Heart right ventricle (tissue), 16 donors: ENCODE measurements around the gene ZNF827. TPM values are rescaled to one million over a fixed set of nuclear protein-coding genes. Genes with fewer than 3 reads are reported as not detected.

ENCODE experiments used
- ATAC-seq, 8 donors: fragments of 200-7000 bp; cut with Tn5 transposase; one replicate each; pipeline ENCODE4 v1.9.1; 2020; ENCODE audit warnings: mild to moderate bottlenecking in 8 of 8, moderate library complexity in 8 of 8, moderate number of reproducible peaks in 1 of 8
- DNase-seq, 2 donors: peaks; one replicate each; pipeline ENCODE4 v3.0.0-alpha.2; 2020
- H3K27ac ChIP-seq, 10 donors: fragments of 200-600 bp; sonication (generic) in 2 of 10; one replicate each; pipeline versions ENCODE4 v1.5.0 to v1.8.0; 2020 to 2022; ENCODE audit warnings: mild to moderate bottlenecking in 3 of 10
- H3K27me3 ChIP-seq, 7 donors: fragments of 200-600 bp; one replicate each; pipeline ENCODE4 v1.8.0; 2021 to 2022; ENCODE audit warnings: mild to moderate bottlenecking in 2 of 7
- H3K36me3 ChIP-seq, 9 donors: fragments of 200-600 bp; sonication (generic) in 1 of 9; one replicate each; pipeline versions ENCODE4 v1.5.0 to v1.8.0; 2020 to 2022; ENCODE audit warnings: mild to moderate bottlenecking in 2 of 9
- H3K4me1 ChIP-seq, 9 donors: fragments of 200-600 bp; sonication (generic) in 1 of 9; one replicate each; pipeline versions ENCODE4 v1.5.0 to v1.8.0; 2020 to 2022; ENCODE audit warnings: mild to moderate bottlenecking in 4 of 9
- H3K4me3 ChIP-seq, 10 donors: fragments of 200-600 bp; sonication (generic) in 2 of 10; one replicate each; pipeline versions ENCODE4 v1.5.0 to v1.8.0; 2020 to 2022; ENCODE audit warnings: mild to moderate bottlenecking in 7 of 10, moderate library complexity in 2 of 10
- H3K9me3 ChIP-seq, 11 donors: fragments of 200-600 bp in 10 of 11; sonication (generic) in 2 of 11; one replicate each; pipeline versions ENCODE4 v1.5.0 to v1.8.0; 2013 to 2022; ENCODE audit warnings: mild to moderate bottlenecking in 2 of 11, control low read depth in 1 of 11, moderate library complexity in 1 of 11
- WGBS, 2 donors: extraction: QIAGEN DNeasy Blood & Tissue Kit; methylation state at CpG; one replicate each; pipeline ENCODE4 v1.1.7; 2013; ENCODE audit warnings: inconsistent platforms in 1 of 2; 5-methylcytosine and 5-hydroxymethylcytosine counted together
- intact Hi-C, 10 donors: fragments of 100-400 bp; cut with DNase I; formaldehyde crosslinking; loops; one replicate each; pipeline versions ENCODE4 v1.11.1 to v1.14.2; 2022
- polyA plus RNA-seq, 2 donors: library from polyadenylated mRNA; stranded (reverse); fragments of 200-250 nt; gene quantifications; one replicate each; pipeline ENCODE4 v1.2.3, GENCODE V29; 2013
- total RNA-seq, 10 donors: library from RNA; stranded (reverse); fragmentation: NEBNext Ultra II Directional in 3 of 10; extraction: Animal tissue kit (Norgen Biotek cat#: 25700) in 3 of 10; gene quantifications; one replicate each; pipeline versions ENCODE4 v1.2.1 to v1.2.4, GENCODE V29; 2021 to 2023
- TF ChIP-seq, protein P1 (sequence below), 9 donors: fragments of 200-600 bp; sonication (generic) in 2 of 9; IDR thresholded peaks; one replicate each; pipeline versions ENCODE4 v1.5.0 to v1.8.0; 2021 to 2022; ENCODE audit warnings: antibody characterized with exemption in 9 of 9, mild to moderate bottlenecking in 5 of 9, moderate library complexity in 1 of 9
- donor health status: Arrhythmogenic right ventricular cardiomyopathy.
- donor health status: ischemic (EF 13 %, LVEDD 7.1; RV severe dilation, severe dysfunction).
- donor health status: healthy with polysubstance abuse.
- donor health status: DM: no; HTN: yes; CAD: no.
- donor health status: DM: no; HTN: no; CAD: no.
- donor health status: ischemic (EF 25% LVEDD 6.9; RV normal size, moderate dysfunction).
- donor health status: ischemic (EF 25% LVEDD 5.7; RV mildly dilated, moderate dysfunction).
- donor health status: healthy.
- donor health status: DM: yes; HTN: yes; CAD: no.
- donor health status: Ischemic cardiomyopathy.
- donor health status: ischemic (EF 35%, LVEDD 5.7; RV mildly dilated, moderate dysfunction).
- donor health status: nonischemic (EF 11% LVEDD 7.7; RV severe dilation, severe dysfunction).
- donor health status: DM: yes; HTN: yes; CAD: no.
- donor health status: PGD.
- donor health status: ischemic (EF 29% LVEDD 5.4; RV normal size, mild dysfunction).
- donor health status: nonischemic (EF 23%, LVEDD 6.1; RV moderate dilation, normal function).

The ZNF827 gene
- total and polyA plus RNA-seq, 12 donors: 3.8 to 33.9 (median 19.3) TPM

DNA sequence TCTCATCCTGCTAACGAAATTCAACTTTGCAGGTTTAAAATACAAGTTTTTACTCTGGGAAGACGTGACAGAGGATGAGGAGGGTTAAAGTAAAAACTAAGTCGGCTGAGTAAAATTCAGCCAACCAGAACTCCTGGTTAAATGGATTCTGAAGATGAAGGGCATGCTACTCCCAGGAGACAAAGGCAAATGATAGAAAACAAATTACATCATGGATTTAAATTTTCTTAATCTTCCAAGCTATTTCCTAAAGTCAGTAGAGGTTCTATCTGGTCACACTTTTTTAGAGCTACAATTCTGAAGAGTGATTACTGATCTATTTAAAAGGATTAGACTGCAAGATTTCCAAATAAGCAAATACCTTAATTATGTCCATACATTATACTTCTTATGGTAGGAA is 47.9 kb downstream of the ZNF827 start:
- no peak for DNase-seq
- Histone ChIP-seq H3K4me1 (peaks cover 5 to 49% (median 30%) of the 10 kb centered on the region in 9 donors), H3K27ac (no peak overlapping the region), H3K4me3 (no peak overlapping the region), H3K27me3 (no peaks in the 10 kb centered on the region), H3K36me3 (peaks cover 0 to 19% (median 0%) of the 10 kb centered on the region in 9 donors), H3K9me3 (no peaks in the 10 kb centered on the region)
- intact Hi-C loops: no loop called here
- TF ChIP-seq, protein P1, sequence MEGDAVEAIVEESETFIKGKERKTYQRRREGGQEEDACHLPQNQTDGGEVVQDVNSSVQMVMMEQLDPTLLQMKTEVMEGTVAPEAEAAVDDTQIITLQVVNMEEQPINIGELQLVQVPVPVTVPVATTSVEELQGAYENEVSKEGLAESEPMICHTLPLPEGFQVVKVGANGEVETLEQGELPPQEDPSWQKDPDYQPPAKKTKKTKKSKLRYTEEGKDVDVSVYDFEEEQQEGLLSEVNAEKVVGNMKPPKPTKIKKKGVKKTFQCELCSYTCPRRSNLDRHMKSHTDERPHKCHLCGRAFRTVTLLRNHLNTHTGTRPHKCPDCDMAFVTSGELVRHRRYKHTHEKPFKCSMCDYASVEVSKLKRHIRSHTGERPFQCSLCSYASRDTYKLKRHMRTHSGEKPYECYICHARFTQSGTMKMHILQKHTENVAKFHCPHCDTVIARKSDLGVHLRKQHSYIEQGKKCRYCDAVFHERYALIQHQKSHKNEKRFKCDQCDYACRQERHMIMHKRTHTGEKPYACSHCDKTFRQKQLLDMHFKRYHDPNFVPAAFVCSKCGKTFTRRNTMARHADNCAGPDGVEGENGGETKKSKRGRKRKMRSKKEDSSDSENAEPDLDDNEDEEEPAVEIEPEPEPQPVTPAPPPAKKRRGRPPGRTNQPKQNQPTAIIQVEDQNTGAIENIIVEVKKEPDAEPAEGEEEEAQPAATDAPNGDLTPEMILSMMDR (IDR thresholded peaks at IDR 0.05): no peak
- 85 to 89% methylated on average over 3 of the region's 3 CpGs for WGBS, 2 donors
- ATAC-seq: no peak

GRCh38 chr4:145888393-145888792 is 50.2 kb downstream of the ZNF827 start:
- peaks cover 5 to 29% (median 24%) of the 10 kb centered on the region in 9 donors for H3K4me1 ChIP-seq
- intact Hi-C loops: loop anchor here in 5 of 10 donors (5.0 to 10.0 kb wide), 4 partner anchors 49 to 264 kb away; partner anchors contain the start of gene ZNF827 (in 2 of the 5)
- DNase-seq: no peak
- TF ChIP-seq, protein P1 (IDR thresholded peaks at IDR 0.05): no peak
- no peaks in the 10 kb centered on the region for H3K9me3 ChIP-seq
- H3K27me3 ChIP-seq: no peaks in the 10 kb centered on the region
- WGBS, 2 donors: 98 to 99% methylated on average over 2 of the region's 2 CpGs
- H3K4me3 ChIP-seq: no peak overlapping the region
- peak overlapping the region in 3 of 10 donors; percentile 8 to 68 (median 64) for H3K27ac ChIP-seq
- ATAC-seq: no peak
- H3K36me3 ChIP-seq: peaks cover 0 to 25% (median 0%) of the 10 kb centered on the region in 9 donors

GRCh38 chr4:145887241-145887991 is 51.2 kb downstream of the ZNF827 start:
- H3K4me1 ChIP-seq: peaks cover 5 to 29% (median 24%) of the 10 kb centered on the region in 9 donors
- intact Hi-C loops: loop anchor here in 5 of 10 donors (5.0 to 10.0 kb wide), 4 partner anchors 50 to 263 kb away; partner anchors contain the start of gene ZNF827 (in 2 of the 5)
- TF ChIP-seq, protein P1 (IDR thresholded peaks at IDR 0.05): peak in 5 of 9 donors; percentile 20 to 56 (median 44)
- DNase-seq: peak in 1 of 2 donors; percentile 26
- peak; percentile 51 to 76 (median 72) for ATAC-seq
- H3K36me3 ChIP-seq: peaks cover 0 to 25% (median 0%) of the 10 kb centered on the region in 9 donors
- no peaks in the 10 kb centered on the region for H3K27me3 ChIP-seq
- H3K4me3 ChIP-seq: peak overlapping the region in 2 of 10 donors; percentile 5 to 18
- no peaks in the 10 kb centered on the region for H3K9me3 ChIP-seq
- peak overlapping the region in 9 of 10 donors; percentile 8 to 78 (median 59) for H3K27ac ChIP-seq
- 23 to 31% methylated on average over 11 of the region's 11 CpGs for WGBS, 2 donors

- intact Hi-C loops: loop anchor here in 5 of 10 donors (5.0 to 10.0 kb wide), 4 partner anchors 50 to 262 kb away; partner anchors contain the start of gene ZNF827 (in 2 of the 5)
- Histone ChIP-seq H3K4me1 (peaks cover 5 to 33% (median 25%) of the 10 kb centered on the region in 9 donors), H3K27me3 (no peaks in the 10 kb centered on the region), H3K9me3 (no peaks in the 10 kb centered on the region), H3K27ac (peak overlapping the region in 8 of 10 donors; percentile 8 to 78 (median 62)), H3K4me3 (peak overlapping the region in 1 of 10 donors; percentile 18), H3K36me3 (peaks cover 0 to 22% (median 0%) of the 10 kb centered on the region in 9 donors)
- TF ChIP-seq, protein P1 (IDR thresholded peaks at IDR 0.05): no peak
- DNase-seq (no peak), ATAC-seq (peak; percentile 62 to 89 (median 81))
Measured at GRCh38 chr4:145886871-145887240, 51.8 kb downstream of the ZNF827 start.
